GM12874 (cell line): Measurements from ENCODE around the gene GRK5.

Source experiments
- TF ChIP-seq, protein P1 (sequence below): IDR thresholded peaks from 2 replicates; pipeline ENCODE4 v1.5.1; 2011; ENCODE audit warnings: low read depth, mild to moderate bottlenecking, control low read depth, low read length, moderate library complexity; ENCODE audit not compliant: insufficient read depth

The GRK5 gene

GRCh38 chr10:119431773-119432135 lies 224.4 kb downstream of the GRK5 start:
- TF ChIP-seq, protein P1, sequence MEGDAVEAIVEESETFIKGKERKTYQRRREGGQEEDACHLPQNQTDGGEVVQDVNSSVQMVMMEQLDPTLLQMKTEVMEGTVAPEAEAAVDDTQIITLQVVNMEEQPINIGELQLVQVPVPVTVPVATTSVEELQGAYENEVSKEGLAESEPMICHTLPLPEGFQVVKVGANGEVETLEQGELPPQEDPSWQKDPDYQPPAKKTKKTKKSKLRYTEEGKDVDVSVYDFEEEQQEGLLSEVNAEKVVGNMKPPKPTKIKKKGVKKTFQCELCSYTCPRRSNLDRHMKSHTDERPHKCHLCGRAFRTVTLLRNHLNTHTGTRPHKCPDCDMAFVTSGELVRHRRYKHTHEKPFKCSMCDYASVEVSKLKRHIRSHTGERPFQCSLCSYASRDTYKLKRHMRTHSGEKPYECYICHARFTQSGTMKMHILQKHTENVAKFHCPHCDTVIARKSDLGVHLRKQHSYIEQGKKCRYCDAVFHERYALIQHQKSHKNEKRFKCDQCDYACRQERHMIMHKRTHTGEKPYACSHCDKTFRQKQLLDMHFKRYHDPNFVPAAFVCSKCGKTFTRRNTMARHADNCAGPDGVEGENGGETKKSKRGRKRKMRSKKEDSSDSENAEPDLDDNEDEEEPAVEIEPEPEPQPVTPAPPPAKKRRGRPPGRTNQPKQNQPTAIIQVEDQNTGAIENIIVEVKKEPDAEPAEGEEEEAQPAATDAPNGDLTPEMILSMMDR: no peak

DNA sequence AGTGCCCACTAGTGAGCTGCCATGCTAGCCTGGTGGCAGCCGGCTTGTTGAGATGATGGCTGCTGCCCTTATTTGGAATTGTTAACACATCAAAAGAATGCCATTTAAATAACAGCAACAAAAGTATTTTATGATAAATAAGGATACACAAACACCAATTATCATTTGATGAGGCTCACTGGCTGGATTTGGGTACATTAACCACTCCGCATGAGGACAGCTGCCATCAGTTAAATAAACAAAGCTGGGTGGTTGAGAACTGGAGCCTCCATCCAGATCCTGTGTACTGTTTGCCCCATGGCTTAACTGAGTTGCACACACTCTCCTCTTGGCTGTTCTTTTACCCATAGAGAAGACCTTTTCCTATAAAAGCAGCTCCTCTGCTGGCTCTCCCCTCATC lies 231.3 kb downstream of the GRK5 start:
- TF ChIP-seq, protein P1: no peak

GRCh38 chr10:119439922-119440321 lies 232.6 kb downstream of the GRK5 start:
- TF ChIP-seq, protein P1: no peak

DNA sequence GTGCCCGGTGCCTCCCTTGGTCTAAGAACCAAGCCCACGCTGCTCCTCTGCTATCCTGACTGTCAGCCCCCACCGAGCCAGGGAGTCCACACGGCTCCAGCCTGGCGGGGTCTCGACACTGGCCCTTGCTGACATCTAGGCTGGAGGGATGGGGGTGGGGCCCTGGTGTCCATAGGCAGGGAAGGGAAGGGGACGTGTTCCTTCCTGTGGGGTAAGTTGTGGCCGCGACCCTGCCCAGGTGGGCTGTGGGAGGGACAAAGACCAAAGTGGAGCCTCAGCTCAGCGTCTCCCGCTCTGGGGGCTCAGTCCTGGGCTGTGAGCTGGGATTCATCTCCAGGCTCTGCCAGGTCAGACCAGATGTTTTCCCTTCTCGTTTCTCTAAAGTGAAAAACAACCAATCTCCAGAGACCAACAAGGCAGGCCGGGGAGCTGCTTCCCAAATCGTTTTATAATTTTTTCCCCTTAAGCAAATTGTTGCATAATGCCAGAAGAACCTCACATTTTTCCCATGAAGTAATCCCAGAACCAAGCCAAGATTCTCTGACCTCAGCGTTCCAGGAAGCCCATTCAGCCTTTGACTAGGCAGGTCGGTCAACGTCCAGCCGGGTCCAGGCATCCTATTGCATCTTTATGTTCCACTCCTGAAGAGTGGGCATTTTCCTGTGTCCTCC lies 233.9 kb downstream of the GRK5 start:
- TF ChIP-seq, protein P1: no peak

DNA sequence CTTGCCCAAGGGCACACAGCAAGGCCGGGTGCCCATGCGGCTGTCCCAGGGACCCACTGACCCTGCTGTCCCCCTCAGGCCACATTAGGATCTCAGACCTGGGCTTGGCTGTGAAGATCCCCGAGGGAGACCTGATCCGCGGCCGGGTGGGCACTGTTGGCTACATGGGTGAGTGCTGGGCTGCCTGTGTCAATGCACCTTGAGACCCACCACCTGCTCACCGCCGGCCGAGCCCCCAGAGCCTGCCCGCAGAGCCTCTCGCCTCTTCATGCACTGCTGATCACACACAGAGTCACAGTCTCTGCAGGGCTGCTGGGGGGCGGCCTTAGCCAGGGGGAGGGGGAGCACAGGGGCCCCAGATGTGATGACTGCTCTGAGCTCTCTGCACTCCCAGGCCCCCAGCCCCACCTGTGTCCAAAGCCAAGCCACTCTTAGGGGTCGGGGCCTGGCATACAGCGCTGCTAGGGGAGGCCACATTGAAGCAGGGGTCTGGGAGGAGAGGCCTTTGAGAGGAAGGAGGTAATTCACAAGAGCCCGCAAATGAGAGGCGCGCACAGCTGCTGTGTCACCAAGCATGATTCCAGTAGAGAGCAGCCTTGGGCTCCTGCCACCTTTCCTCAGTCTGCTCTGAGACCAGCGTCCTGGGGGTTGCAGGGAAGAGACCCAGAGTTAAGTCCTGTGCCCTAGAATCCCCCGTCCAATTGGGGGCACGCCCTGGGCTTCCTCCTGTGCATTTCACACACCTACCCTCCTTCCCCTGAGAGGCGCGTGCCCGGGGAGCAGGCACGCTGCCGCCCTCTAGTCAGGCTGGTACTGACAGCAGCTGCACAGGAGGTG lies 234.8 kb downstream of the GRK5 start:
- TF ChIP-seq, protein P1: no peak

GRCh38 chr10:119442758-119443060 lies 235.3 kb downstream of the GRK5 start:
- TF ChIP-seq, protein P1: no peak

GRCh38 chr10:119443441-119443840 lies 236.1 kb downstream of the GRK5 start:
- TF ChIP-seq, protein P1: no peak
